HCT116 (cell line): ENCODE results near the gene FAM20C. TPM values are rescaled to one million over a fixed set of nuclear protein-coding genes. Genes with fewer than 3 reads are reported as not detected.

ENCODE experiments used
- ATAC-seq: fragments of 200-7000 bp; cut with Tn5 transposase; 2 replicates; pipeline ENCODE4 v1.9.1; 2020; ENCODE audit warnings: mild to moderate bottlenecking, moderate library complexity
- BruUV-seq: library from RNA; stranded (reverse); fragments of 400-500 nt; replicated peaks from 2 replicates; lab custom pipeline; 2021; lab: Mats Ljungman, UMichigan
- CTCF ChIA-PET: fragments of 300-600 bp; sonication (Branson Sonifier 250); formaldehyde crosslinking; loops from one replicate; lab custom pipeline; 2021; ENCODE audit warnings: antibody characterized with exemption; lab: Charles Lee
- POLR2A ChIA-PET: fragments of 300-600, 350-600 bp; sonication (Branson Sonifier 250); formaldehyde crosslinking; loops from one replicate; lab custom pipeline; 2021; ENCODE audit warnings: antibody characterized with exemption; lab: Charles Lee
- RAD21 ChIA-PET, 2 experiments: fragments of 300-600 bp; sonication (Branson Sonifier 250); formaldehyde crosslinking; loops; one replicate each; lab custom pipeline; 2023; ENCODE audit warnings: low total read pairs in 2 of 2; ENCODE audit not compliant: uncharacterized antibody in 2 of 2, unreplicated experiment in 2 of 2, low non-redundant PET in 1 of 2; lab: Charles Lee
- DNase-seq: peaks from one replicate; pipeline ENCODE4 v3.0.0-alpha.2; 2010; ENCODE audit warnings: low read depth, low spot score
- H2AFZ ChIP-seq: fragments of 200-600 bp; shearing (Covaris generic), sonication (generic); 2 replicates; pipeline ENCODE4 v1.6.1; 2017; ENCODE audit warnings: low read depth, mixed run types, mixed read lengths, antibody characterized with exemption, low read length; ENCODE audit not compliant: poor library complexity, severe bottlenecking
- H3K27ac ChIP-seq: 2 replicates; pipeline ENCODE4 v1.5.1; 2012; ENCODE audit warnings: low read depth, low read length
- H3K27me3 ChIP-seq: fragments of 200-600 bp; sonication (generic); 2 replicates; pipeline ENCODE4 v1.6.1; 2016; ENCODE audit warnings: mixed run types, low read length, mixed read lengths; ENCODE audit not compliant: insufficient read depth
- H3K36me3 ChIP-seq, 2 experiments: fragments of 200-500 bp in 1 of 2; fragments of 200-600 bp in 1 of 2; sonication (Bioruptor generic) in 1 of 2; sonication (generic) in 1 of 2; 2 replicates each; pipeline versions ENCODE4 v1.5.1 to v1.6.1; 2014 to 2016; ENCODE audit warnings: low read length in 2 of 2, inconsistent platforms in 1 of 2, mixed read lengths in 1 of 2, mixed run types in 1 of 2; ENCODE audit not compliant: insufficient read depth in 2 of 2, control insufficient read depth in 1 of 2
- H3K4me1 ChIP-seq, 2 experiments: fragments of 200-600 bp in 1 of 2; sonication (generic) in 1 of 2; 2 replicates each; pipeline versions ENCODE4 v1.5.1 to v1.6.1; 2012 to 2017; ENCODE audit warnings: low read length in 2 of 2, inconsistent platforms in 1 of 2, mild to moderate bottlenecking in 1 of 2, mixed read lengths in 1 of 2, mixed run types in 1 of 2, moderate library complexity in 1 of 2; ENCODE audit not compliant: insufficient read depth in 2 of 2, control insufficient read depth in 1 of 2
- H3K4me2 ChIP-seq: fragments of 200-600 bp; sonication (generic); 2 replicates; pipeline ENCODE4 v1.6.1; 2017; ENCODE audit warnings: mixed run types, low read length, mixed read lengths
- H3K4me3 ChIP-seq, 2 experiments: fragments of 200-600 bp in 1 of 2; sonication (generic) in 1 of 2; replicated peaks in 1 of 2; 2 replicates each; pipeline ENCODE4 v1.5.1; 2011 to 2016; ENCODE audit warnings: low read length in 2 of 2, control low read depth in 1 of 2, low read depth in 1 of 2, mild to moderate bottlenecking in 1 of 2, mixed read lengths in 1 of 2, mixed run types in 1 of 2
- H3K79me2 ChIP-seq: fragments of 200-600 bp; sonication (generic); 2 replicates; pipeline ENCODE4 v1.6.1; 2017; ENCODE audit warnings: mild to moderate bottlenecking, mixed run types, low read length, moderate library complexity, mixed read lengths; ENCODE audit not compliant: insufficient read depth
- H3K9ac ChIP-seq: fragments of 200-600 bp; sonication (generic); 2 replicates; pipeline ENCODE4 v1.6.1; 2016; ENCODE audit warnings: low read length, mixed read lengths
- H3K9me2 ChIP-seq: fragments of 200-600 bp; sonication (generic), shearing (Covaris generic); 2 replicates; pipeline ENCODE4 v1.6.1; 2017; ENCODE audit warnings: mixed run types, mild to moderate bottlenecking, moderate library complexity; ENCODE audit not compliant: insufficient read depth
- H3K9me3 ChIP-seq, 2 experiments: fragments of 200-500 bp in 1 of 2; fragments of 200-600 bp in 1 of 2; sonication (Bioruptor generic) in 1 of 2; sonication (generic) in 1 of 2; 2 replicates each; pipeline ENCODE4 v1.6.1; 2014 to 2017; ENCODE audit warnings: low read length in 2 of 2, mixed read lengths in 2 of 2, inconsistent platforms in 1 of 2, low read depth in 1 of 2, mild to moderate bottlenecking in 1 of 2, mixed run types in 1 of 2, moderate library complexity in 1 of 2; ENCODE audit not compliant: control insufficient read depth in 1 of 2, insufficient read depth in 1 of 2
- H4K20me1 ChIP-seq: fragments of 200-600 bp; sonication (generic), shearing (Covaris generic); 2 replicates; pipeline ENCODE4 v1.6.1; 2017; ENCODE audit warnings: mixed run types, mild to moderate bottlenecking, moderate library complexity; ENCODE audit not compliant: insufficient read depth
- ATF3 ChIP-seq: IDR thresholded peaks from 2 replicates; pipeline ENCODE4 v1.6.1; 2012
- CBX3 ChIP-seq: IDR thresholded peaks from 2 replicates; pipeline ENCODE4 v1.6.1; 2012; ENCODE audit warnings: low read depth
- EGR1 ChIP-seq: IDR thresholded peaks from 2 replicates; pipeline ENCODE4 v1.6.1; 2012; ENCODE audit warnings: low read depth
- ELF1 ChIP-seq: IDR thresholded peaks from 2 replicates; pipeline ENCODE4 v1.6.1; 2012; ENCODE audit warnings: low read depth, borderline replicate concordance
- EZH2 ChIP-seq: fragments of 200-600 bp; sonication (generic); IDR thresholded peaks from 2 replicates; pipeline ENCODE4 v1.6.1; 2017; ENCODE audit warnings: antibody characterized with exemption, mixed run types
- EZH2phosphoT487 ChIP-seq: fragments of 200-600 bp; IDR thresholded peaks from 2 replicates; pipeline ENCODE4 v1.6.1; 2018; ENCODE audit warnings: antibody characterized with exemption, borderline replicate concordance
- JUND ChIP-seq: IDR thresholded peaks from 2 replicates; pipeline ENCODE4 v1.6.1; 2012
- MAX ChIP-seq: IDR thresholded peaks from 2 replicates; pipeline ENCODE4 v1.6.1; 2012
- POLR2A ChIP-seq: IDR thresholded peaks from 2 replicates; pipeline ENCODE4 v1.7.0; 2011; ENCODE audit warnings: borderline replicate concordance; ENCODE audit not compliant: insufficient read depth, insufficient read length; ENCODE audit errors: extremely low read depth
- REST ChIP-seq: IDR thresholded peaks from 2 replicates; pipeline ENCODE4 v1.6.1; 2012; ENCODE audit warnings: low read depth
- SP1 ChIP-seq: IDR thresholded peaks from 2 replicates; pipeline ENCODE4 v1.6.1; 2012; ENCODE audit warnings: low read depth
- ZFX ChIP-seq: fragments of 450-650 bp; IDR thresholded peaks from 2 replicates; pipeline ENCODE4 v1.6.1; 2017
- intact Hi-C: fragments of 100-400 bp; cut with micrococcal nuclease; formaldehyde crosslinking; loops from 2 replicates; pipeline ENCODE4 v1.10.0; 2022
- total RNA-seq: library from RNA; stranded (reverse); gene quantifications from one replicate; pipeline ENCODE4 v1.2.1, GENCODE V29; 2021; ENCODE audit not compliant: unreplicated experiment

The FAM20C gene
- total RNA-seq, 1 experiment from 2014 or later = 27.1 TPM

DNA sequence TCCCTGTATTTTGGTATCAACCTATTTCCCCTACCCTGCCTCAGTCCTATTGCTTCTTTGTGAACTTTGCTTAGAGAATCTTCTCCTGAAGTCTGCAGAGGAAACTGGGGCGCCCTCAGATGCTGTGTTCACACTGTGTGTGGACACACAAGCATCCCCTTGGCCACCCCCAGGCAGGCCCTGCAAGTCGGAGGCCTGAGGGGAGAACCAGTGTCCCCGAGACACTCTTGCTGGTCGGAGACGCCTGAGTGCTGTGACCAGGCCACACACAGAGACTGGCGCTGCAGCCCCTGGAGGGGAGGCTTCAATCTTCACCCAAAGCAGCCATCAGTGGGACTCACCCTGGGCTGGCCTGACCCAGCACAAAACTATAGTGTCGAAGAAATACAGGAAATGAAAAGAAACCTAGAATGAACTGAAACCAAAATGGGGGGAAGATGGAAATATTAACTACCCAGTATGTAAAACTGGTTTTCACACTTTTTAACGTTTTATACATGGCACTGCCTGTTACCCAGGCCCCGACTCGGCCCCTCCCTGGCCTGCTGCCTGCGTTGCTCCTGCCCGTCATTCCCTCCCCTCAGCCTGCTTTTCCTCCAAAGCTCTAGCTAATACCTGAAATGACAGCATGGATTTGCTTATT, 48.4 kb upstream of the FAM20C start:
- RAD21 ChIA-PET = no interaction called here
- intact Hi-C loops = no loop called here

More for the DNA sequence above, 48.4 kb upstream of the FAM20C start:
- Histone ChIP-seq H3K4me1 (peaks cover 0 to 4% of the 10 kb centered on the region in 2 experiments; a peak in 1 of 4 replicates), H3K9ac (no peak overlapping the region), H3K9me2 (no peaks in the 10 kb centered on the region), H3K27ac (no peak overlapping the region), H3K27me3 (no peaks in the 10 kb centered on the region), H4K20me1 (no peaks in the 10 kb centered on the region), H3K4me2 (no peak overlapping the region), H3K9me3 (no peaks in the 10 kb centered on the region), H3K79me2 (no peaks in the 10 kb centered on the region)
- no peak for ATAC-seq
- ChIA-PET POLR2A (no interaction called here), CTCF (no interaction called here)
- no TSS peak for BruUV-seq
- no peak for DNase-seq
- TF ChIP-seq REST (no peak), POLR2A (no peak), ELF1 (no peak), CBX3 (no peak), JUND (no peak), EGR1 (no peak), ZFX (no peak), EZH2phosphoT487 (no peak), MAX (no peak), ATF3 (no peak), EZH2 (no peak), SP1 (no peak)
- TF ChIP-seq, all 23 proteins: peak for 0
- no peaks in the 10 kb centered on the region for H3K36me3 ChIP-seq
- no peak overlapping the region for H3K4me3 ChIP-seq
- H2AFZ ChIP-seq = no peak overlapping the region
